NCI-H187 (cell line): Measurements from ENCODE around the gene KPNA1.

Experiments used
- DNase-seq, 2 experiments: peaks; one replicate each; lab custom pipeline; 2025; lab: John Stamatoyannopoulos, UW

Gene KPNA1

DNA sequence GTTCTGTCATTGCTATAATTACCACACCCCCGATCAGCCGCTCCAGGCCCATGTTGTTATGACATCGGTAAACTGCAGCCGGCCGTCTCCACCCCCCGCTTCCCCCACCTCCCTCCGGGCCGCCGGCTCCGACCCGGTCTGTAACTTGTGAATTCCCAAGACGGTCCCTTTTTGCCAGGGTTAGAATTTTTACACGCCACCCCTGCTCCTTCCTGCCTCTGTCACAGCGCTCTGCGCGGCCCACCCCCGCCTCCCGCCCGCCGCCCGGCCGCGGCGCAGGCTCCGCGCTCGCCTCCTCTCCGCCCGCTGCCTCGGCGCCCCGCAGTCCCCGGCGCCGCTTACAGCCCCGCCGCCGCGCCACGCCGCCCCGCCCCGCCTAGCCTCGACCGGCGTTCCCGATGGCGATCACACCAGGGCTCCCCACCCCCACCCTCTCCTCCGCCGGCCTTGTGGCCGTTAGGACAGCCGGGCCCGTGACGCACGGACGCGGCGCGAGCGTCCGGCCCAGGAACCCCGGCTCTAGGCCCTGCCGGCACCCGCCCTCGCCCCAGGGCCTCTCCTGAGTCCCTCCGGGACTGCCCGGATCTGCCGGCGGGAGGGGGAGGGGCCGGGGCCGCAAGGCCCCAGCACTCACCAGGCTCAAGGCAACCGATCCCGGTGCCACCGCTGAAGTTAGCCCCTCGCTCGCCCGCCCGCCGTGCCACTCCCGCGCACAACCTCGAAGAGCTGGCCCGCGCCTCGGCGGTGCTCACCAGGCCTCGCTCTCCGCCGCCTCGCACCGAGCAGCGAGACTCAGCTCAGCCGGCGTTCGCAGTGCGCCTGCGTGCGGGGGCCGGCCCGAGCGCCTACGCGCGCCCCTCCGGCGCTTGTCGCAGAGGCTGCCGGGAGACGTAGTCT, at the start of gene KPNA1:
Gene KPNA1 (minus strand): TSS at position 817 of the 897 bp plus-strand sequence. CDS start 18,374 bp downstream, outside the sequence.
- DNase-seq = peak; percentile 65 to 73

DNA sequence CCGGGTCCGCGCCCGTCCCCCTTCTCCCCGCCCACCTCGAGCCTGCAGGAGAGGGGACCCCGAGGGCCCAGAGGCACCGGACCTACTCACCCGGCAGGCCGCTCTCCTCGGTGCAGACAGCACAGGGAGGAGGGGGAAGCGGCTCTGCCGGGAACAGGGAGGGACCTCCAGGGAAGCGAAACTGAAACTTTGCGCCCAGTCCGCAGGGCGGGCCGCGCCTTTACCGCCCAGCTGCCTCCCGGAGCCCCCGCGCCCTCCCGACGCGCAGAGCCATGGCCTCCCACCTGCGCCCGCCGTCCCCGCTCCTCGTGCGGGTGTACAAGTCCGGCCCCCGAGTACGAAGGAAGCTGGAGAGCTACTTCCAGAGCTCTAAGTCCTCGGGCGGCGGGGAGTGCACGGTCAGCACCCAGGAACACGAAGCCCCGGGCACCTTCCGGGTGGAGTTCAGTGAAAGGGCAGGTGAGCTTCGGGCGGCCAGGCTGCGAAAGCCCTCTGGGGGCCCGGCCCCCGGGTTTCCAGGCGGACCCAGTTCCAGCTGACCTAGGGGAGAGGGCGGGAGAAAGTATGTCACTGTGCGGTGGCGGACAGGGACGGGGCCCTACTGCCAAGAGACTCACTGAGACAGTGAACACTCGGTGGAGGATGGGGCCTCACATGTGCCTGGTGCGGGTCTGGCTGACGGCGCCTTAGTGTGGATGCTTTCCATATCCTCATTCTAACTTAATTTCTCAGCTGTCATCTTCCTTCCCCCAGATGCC, 49.6 kb upstream of the KPNA1 start, which contains the start of the genes DTX3L and PARP9:
Gene DTX3L (plus strand): TSS at position 184 of the 758 bp plus-strand sequence. CDS start 89 bp downstream, at position 273.
Gene PARP9 (minus strand): TSS at position 146 of the 758 bp plus-strand sequence. CDS start 4,680 bp downstream, outside the sequence.
- DNase-seq = peak; percentile 47 to 50

DNA sequence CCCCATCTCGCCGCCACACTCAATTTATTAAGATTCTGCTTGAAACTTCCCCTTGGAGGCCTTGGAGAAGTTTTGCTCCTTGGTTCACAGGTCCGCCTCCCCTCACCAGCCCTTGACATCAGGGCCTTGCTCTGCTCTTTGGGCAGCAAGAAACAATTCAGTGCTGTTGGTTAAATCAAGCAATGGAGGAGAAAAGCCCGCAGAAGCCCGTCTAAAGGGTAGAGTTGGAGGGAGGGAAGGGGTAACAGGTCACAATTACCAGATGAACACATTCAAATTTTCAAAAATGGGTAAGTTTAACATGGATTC, 48.9 kb upstream of the KPNA1 start:
- DNase-seq = no peak

DNA sequence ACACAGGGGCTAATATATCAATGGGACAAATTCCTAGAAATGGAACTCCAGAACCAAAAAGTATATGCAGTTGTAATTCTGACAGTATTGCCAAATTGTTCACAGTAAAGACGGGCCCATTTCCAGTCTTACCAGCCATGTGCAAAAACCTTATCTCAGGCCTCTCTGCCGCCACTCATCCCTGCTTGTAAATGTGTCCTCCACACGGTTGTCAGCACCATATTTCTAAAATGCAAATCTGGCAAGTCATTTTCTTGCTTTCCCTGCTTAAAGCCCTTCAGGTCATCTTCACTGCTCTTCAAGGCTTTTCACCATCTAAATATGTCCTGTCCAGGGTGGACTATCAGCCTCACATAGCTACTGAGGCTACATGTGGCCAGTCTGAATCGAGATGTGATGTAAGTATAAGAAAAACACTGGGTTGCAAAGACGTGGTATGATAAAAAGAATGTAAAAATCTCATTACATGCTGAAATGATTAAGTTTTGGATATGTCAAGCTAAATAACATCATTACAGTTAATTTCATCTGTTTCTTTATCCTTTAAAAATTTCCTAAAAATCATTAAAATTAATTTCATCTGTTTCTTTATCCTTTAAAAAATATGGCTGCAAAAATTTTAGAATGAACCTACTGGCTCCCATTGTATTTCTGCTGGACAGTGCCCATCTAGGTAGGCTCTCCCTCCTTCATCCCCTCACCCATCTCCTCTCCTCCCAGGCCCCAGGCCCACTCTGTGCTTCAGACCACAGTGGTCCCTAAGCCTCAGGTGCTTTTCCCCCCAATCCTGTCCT, 48.4 kb upstream of the KPNA1 start:
- no peak for DNase-seq

DNA sequence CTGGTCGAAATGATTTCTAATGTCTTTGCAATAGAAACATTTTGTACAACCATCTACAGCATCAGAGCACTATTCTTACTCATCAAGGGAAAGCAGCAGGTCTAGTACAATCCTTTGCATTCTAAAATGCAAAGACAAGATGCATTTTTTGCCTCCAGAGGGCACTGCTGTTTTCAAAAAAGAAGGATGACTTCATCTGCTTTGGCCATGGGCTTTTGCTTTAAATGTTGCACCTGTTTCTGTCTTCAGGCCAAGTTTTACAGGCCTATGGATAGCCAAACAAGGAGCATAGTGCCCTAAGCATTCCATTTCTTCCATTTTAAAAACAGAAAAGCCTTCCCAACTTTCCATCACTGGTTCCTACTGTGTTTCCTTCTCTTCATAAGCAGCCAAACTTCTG, 45.9 kb upstream of the KPNA1 start:
- DNase-seq = peak in 1 of 2 experiments; percentile 2

DNA sequence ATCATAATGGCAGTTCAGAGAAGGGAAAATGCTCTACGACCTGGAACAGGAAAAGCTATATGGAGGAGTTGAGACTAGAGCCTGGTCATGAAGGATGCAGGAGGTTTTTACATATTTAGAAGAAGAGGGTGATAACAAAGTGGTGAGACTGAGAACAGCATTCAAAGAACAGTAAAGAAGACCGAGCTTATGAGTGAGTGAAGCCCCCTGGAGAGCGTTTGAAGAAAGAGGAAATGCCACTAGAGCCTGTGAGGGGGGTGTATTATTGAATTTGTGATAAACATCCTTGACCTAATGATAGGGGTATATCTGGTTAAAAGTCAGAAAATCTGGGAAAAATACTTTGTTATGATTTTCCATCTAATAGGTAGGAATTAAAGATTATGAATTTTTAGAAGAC, 45.2 kb upstream of the KPNA1 start:
- DNase-seq = no peak

DNA sequence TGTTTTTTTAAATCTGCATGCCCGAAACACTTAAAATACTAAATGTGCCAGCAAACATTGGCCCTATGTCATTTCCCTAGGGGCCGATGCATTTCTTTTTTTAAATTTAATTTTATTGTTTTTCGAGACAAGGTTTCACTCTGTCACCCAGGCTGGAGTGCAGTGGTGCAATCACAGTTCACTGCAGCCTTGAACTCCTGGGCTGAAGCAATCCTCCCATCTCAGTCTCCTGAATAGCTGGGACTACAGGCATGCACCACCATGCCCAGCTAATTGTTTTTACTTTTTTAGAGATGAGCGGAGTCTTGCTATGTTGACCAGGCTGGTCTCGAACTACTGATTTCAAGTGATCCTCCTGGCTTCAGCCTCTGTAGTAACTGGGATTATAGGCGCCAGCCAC, 43.9 kb upstream of the KPNA1 start:
- no peak for DNase-seq

DNA sequence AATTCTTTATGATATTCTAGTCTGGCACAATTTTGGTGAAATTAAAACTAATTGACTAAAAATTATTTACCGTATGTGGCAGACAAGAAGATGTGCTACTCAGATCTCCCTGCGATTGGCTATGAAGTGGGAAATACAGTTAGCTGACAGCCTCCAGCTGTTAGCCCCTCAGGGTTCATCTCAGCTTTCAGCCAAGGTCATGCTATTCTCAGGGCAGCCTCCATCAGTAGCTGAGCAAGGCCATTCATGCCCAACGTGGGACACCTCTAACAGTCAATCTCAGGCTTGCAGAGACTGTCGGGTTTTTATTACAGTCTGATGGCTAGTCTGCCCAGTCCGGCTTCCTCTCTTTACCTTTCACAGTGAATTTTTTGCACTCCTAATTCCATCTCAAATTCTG, 42.6 kb upstream of the KPNA1 start:
- no peak for DNase-seq

DNA sequence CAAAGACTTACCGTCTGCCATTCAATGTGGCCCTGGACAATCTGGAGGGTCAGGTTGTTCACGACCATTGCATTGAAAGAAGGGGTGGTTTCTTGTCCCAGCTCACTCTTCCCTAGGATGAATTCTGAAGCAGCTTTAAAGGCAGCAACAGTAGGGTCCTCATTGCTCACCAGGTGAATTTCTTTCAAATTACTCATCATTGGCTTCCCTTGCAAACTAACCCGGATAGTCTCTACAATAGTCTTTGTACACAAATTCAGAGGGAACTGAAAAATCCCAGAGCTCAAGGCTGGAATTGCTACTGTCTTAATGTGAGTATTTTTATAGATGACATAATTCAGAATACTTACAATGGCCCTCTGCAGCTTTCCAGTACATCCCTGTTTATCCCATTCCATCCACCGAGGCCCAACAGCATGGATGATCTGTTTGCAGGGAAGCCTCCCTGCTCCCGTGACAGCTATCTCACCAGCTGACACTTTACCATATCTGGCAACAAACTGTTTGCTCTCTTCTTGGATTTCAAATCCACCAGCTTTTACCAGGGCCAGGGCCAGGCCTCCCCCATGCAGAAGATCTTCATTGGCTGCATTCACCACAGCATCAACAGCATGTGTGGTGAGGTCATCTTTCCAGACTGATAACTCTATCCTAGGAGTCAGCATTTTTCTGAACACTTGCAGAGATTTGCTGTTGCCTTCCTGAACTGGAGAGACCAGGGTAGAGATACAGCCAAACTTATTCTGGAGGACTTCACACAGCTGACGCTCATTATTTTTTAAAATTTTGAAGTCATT, 40.7 kb upstream of the KPNA1 start:
- no peak for DNase-seq

DNA sequence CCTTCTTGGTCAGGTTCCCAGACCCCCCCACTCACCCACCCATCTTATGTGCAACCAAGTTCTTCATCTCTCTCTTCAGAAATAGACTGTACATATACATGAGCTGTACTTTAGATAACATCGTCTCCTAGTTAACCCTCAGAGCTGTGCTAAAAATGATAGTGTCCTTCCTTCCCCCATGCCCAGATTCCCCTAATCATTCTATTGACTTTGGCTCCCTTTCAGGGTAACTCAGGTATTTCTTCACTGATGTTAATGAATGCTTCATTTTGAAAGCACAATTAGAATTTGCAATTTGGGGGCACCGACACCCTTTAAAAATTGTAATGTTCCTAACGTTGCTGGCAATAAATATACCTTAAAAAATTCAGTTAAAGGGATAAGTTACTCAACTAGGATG, 38.4 kb upstream of the KPNA1 start:
- no peak for DNase-seq

DNA sequence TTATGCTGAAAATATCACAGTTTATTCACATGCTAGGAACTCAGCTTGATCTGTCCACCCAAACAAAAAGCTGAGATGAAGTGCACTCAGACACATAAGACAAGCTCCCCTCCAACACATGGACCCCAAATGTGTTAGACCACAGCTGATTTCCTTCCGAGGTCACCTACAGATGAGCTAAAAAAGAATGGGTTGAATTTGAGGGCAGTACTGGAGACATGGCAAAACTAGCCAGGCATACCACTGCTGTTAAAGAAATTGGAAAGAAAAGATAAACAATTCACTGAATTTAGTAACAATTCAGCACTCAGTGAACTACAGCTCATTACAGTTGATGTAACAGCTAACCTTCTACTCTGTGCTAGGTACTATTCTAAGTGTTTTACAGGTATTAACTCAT, 33.9 kb upstream of the KPNA1 start:
- DNase-seq = no peak

DNA sequence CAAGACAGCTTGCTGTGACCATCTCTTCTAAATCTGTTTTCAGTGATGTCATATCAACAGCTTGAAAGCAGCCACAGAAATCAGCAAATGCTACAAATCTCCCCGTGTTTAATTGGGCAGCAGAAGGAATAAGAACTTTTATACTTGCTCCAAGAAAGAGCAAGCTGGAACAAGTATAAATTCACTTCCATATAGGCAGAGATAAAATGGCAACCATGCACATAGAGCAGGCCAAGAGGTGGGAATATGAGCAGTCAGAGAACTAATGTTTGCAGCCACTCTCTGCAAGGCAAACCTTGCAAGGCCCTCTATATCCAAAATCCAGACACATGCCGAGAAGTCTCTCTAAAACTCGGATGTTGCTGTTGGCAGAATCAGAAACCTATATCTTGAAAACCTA, 33.3 kb upstream of the KPNA1 start:
- DNase-seq = no peak

DNA sequence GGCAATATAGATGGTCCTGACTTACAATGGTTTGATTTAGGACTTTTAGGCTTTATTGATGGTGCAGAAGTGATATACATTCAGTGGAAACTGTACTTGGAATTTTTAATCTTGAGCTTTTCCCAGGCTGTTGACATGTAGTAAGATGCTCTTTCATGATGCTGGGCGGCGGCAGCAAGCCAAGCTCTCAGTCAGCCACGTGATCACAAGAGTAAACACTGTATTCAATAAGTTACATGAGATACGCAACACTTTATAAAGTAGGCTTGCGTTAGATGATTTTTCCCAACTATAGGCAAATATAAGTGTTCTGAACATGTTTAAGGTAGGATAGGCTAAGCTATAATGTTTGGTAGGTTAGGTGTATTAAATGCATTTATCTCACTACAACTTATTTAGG, 31.4 kb upstream of the KPNA1 start:
- DNase-seq = no peak

DNA sequence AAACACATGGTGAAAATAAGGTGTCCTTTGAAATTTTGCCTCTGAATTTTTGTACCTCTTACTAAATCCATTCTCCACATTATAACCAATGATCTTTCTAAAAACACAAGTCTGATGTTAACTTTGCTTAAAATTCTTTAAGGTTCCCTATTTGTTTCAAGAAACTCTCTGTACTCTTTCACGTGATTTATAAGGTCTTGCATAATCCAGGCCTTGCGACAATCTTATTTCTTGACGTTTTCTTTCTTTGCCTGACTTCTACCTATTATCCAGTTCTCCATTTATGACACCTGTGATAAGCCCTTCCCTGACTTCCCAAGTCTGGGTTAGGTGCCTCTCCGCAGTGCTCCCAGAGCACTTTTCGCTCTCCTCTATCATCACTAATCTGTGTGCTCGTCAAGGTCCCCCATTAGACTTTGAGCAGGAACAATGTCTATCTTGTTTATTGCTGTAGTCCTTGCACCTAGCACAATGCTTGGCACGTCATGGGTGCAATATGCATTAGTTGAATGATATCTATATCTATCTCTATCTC, 24.3 kb upstream of the KPNA1 start:
- DNase-seq = no peak

DNA sequence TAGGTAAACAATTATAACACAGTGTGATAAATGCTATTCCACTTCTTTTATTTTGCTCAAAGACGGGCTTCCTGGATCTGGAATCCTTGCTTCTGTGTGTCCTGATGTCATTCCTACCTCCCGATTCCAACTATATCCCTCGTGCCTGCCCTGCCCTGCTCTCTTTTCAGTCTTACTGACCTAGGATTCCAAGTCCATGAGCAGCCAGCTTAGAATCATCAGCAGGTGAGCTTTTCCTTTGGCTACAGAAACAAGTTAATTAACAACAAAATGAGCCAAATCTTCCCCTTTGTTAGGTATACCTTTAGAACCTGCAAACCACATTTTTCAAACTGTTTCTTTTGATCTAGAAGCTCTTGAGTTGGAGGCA, 21.9 kb upstream of the KPNA1 start:
- DNase-seq = no peak

DNA sequence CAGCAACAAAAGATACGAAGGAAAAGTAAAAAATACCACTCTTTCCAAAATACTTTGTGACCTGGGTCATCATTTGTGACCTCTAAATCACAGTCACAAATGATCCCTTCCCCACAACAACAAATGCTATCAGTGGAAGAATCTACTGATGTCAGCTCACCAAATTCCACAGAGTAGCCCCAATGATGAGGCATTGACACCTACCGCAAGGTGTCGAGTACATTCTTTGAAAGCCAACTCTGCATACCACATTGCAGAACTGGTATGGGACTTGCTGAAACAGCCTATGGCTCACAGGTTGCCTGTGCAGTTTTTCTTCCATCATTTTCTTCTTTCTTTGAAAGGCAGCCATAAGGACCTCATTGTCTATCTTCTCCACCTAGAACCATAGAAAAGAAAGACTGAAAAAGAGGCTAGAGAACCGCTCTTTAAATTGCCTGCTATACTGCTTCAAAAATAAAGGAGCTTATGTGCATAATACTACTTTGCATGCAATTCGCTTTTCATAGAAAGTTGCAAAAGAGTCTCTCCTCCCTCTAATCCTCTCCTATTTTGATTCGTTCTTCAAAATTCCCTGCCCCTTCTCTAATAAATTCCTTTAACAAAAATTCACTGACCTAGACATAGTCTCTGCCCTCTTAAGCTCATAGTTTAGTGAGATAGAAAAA, 21.4 kb upstream of the KPNA1 start:
- no peak for DNase-seq

DNA sequence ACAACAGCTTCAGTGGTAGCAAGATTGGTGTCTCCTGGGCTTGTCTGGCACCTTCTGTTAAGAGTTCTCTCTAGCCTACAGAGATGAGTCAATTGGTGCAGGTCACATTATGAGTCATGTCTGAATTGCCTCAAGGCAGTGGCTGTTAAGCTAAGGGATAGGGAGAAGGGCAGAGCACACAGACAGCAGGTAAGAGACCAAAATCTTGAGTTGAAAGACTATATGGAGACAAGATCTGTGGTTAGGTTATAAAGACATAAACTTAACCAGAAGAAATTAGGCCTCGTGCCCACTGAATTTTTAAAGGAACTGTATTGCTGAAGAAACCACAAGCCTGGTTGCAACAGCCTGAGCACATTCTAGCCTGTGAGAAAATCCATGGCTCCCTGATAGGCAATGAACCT, 19.2 kb upstream of the KPNA1 start:
- no peak for DNase-seq

DNA sequence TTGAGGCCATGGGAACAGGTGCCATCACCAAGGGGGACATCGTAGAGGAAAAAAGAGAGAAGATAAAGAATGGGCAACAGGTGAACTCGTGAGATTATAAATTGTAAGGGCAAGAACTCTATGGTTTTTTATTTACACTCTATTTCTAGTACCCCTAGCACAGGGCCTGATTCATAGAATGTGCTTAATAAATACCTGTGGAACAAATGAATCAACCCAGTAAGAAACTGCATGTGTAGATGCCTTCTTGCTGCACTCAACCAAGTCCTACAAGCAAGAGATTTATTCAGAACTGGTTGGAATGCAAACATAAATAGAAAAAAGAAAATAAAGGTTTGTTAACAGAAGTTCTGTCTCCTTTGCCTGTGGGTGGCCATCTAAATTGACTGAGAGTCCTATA, 18.7 kb upstream of the KPNA1 start:
- DNase-seq = no peak

DNA sequence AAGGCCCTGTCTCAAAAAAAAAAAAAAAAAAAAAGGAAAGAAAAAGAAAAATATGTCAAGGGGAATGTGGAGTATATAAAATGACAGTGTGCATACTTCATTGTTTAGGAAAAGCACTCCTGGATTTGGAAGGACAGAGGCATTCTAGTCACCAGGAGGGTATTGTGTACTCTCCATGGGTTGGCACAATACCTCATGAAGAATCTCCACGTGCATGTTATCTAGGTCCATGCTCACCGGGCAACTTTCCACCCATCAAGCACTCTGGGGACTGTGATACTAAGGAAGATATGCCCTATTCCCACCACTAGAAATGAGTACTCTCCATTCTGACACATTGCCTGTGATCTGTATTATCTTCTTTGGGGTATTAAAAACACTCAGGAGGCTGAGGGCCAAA, 15.4 kb upstream of the KPNA1 start:
- no peak for DNase-seq

DNA sequence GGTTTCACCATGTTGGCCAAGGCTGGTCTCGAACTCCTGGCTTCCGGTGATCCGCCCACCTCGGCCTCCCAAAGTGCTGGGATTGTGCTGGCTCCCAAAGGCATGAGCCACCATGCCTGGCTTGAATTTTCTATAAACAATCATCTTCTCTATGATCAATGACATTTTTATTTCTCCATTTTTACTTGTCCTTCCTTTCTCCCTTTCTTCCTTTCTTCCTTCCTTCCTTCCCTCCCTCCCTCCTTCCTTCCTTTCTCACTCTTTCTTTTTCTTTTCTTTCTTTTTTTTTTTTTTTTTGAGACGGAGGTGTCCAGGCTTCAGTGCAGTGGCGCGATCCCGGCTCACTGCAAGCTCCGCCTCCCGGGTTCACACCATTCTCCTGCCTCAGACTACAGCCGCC, 8.6 kb upstream of the KPNA1 start:
- no peak for DNase-seq

DNA sequence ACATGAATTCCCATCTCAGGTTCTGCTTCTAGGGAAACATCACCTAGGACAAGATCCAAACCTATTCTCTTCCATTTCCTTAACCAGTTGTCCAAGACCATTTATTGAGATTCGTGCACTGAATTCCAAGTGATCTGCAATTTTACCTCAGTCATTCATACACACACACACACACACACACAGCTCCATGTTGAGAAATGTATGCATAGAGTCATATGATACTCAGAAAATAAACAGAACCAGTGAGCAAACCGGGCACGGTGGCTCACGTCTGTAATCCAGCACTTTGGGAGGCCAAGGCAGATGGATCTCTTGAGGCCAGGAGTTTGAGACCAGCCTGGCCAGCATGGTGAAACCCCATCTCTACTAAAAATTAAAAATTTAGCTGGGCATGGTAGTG, 6.1 kb upstream of the KPNA1 start:
- DNase-seq = no peak
